ENCODE data around the gene TMEM183A. TPM values are rescaled to one million over a fixed set of nuclear protein-coding genes. Genes with fewer than 3 reads are reported as not detected.
A peak's percentile ranks its signal among the peaks of the same experiment; 100 is the strongest.
"Not testable (repeated sequence)": the region's sequence is repeated elsewhere in the genome, so short reads cannot be mapped to it uniquely, and the experiment has no call there.

The TMEM183A gene
- total RNA-seq, 1 experiment from 2014 or later = 92.5 TPM

DNA sequence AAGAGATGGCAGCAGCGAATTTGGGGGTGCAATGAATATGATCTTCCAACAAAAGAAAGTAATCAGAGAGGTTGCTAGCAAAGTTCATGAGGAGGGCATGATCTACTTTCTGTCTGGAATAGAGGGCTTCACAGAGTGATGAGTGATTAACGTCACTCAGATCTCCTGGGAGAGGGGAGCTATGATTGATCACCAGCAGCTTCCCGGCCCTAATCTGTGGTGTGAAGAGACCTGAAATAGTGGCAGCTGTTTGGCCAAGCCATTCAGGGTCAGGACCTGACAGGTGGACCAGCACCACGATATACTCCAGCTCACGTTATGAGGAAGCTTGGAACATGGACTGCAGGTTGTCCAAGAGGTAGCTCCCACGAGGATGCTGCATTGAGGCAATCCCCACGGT is 19.9 kb upstream of the TMEM183A start:
- no peak for DNase-seq (ENCODE audit: low spot score)

DNA sequence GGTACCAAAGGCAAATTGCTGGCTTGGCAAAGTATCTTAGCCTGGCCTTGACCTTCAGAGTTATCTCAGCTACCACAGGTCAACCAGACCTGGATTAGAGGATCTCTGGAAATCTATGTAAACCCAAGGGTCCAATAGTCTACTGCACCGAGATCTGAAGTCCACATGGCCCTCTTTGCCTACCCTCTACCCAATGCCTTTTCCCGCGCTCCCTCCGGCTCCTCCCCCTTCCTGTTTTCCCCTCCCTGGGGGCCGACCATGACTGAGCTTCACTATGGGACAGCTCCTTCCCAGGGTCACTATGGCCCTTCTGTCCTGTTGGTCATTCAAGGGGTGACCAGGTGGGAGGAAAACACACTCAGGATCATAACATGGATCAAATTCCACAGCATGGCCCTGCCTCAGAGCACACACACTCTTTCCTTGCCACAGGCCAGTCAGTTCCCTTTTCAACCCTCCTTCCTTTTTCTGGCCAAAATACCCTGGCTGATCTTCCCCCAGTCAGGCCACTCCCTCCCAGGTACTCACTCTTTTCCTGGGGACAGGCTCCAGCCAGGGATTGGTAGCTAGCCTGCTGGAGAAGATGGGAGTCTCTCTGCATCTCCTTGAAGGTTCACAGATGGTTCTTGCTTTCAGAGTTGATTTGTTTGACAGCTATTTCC is 19.1 kb upstream of the TMEM183A start:
- no peak for DNase-seq (ENCODE audit: low spot score)

DNA sequence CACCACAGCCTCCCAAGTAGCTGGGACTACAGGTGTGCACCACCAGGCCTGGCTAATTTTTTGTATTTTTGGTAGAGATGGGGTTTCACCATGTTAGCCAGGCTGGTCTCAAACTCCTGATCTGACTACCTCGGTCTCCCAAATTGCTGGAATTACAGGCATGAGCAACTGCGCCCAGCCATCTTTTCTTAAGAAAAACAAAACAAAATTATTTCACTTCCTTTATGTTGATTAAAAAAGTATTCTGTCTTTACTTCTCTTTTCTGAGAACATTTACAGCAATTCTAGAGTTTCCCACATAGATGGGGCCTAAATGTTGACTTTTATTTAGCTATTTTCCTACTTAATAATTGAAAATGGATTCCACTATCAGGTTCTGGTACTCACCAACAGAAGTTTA is 17.3 kb upstream of the TMEM183A start:
- DNase-seq (ENCODE audit: low spot score) = no peak

DNA sequence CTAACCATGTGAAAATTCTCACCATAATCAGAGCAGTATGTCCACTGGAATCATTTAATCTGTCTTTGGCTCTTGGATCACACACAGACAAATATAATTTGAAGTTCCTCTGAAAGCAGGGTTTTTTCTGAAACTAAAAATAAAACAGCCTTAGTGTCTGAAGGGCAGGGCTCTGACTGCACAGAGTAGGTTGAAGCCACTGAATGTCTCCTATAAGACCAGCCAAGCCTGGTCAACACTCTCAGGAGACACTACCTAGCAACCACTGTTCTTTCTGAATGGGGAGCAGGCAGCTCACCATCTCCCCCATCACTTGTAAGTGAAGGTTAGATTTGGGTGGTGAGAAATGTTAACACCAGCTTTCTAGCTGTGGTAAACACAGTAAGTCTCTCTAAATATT is 16.1 kb upstream of the TMEM183A start:
- DNase-seq (ENCODE audit: low spot score) = no peak

DNA sequence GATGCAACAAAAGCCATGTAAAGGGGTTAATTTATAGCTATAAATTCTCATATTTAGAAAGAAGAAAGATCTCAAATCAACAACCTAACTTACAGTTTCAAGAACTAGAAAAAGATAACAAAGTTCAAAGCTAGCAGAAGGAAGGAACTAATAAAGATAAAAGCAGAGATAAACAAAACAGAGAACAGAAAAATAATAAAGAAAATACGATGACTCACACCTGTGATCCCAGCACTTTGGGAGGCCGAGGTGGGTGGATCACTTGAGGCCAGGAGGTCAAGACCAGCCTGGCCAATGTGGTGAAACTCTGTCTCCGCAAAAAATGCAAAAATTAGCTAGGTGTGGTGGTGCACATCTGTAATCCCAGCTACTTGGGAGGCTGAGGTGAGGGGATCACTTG is 12.4 kb upstream of the TMEM183A start:
- DNase-seq (ENCODE audit: low spot score) = peak; percentile 21

DNA sequence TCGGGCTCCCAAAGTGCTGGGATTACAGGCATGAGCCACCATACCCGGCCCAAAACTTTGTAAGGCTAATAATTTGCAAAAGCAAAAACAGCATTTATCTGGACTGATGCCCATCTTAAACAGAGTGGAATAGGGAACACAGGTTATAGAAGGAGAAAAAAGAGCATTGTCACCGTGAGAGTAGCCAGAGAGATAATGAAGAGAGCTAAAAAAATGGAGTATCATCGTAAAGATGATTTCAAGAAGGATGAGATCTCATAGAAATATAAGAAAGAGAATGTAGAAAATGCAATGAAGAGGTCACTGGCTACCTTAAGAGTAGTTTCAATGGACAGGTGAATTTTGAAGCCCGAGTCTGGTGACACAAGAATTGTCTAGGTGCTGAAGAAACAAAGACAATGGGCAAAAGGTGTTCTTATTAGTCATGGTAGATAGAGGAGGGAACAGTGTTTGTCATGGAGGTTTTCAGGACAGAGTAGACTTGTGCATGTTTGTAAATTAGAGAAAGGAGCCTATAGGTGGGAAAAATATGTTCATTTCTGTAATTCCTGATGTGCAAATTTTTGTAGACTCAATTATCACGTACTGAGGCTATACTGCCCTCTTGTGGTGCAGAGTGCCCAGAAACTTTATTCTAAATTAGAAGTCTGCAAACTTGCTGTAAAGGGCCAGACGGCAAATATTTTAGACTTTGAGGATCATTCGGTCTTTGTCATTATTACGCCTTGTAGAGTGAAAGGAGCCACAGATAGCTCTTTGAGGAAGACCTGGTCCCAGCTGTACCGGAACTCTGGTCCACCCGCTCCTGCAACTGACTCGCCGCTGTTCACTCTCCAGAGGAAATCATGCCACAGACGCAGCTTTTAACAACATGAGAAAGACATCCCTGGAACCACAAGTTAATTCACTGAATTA is 8.1 kb upstream of the TMEM183A start:
- DNase-seq (ENCODE audit: low spot score) = peak; percentile 79

DNA sequence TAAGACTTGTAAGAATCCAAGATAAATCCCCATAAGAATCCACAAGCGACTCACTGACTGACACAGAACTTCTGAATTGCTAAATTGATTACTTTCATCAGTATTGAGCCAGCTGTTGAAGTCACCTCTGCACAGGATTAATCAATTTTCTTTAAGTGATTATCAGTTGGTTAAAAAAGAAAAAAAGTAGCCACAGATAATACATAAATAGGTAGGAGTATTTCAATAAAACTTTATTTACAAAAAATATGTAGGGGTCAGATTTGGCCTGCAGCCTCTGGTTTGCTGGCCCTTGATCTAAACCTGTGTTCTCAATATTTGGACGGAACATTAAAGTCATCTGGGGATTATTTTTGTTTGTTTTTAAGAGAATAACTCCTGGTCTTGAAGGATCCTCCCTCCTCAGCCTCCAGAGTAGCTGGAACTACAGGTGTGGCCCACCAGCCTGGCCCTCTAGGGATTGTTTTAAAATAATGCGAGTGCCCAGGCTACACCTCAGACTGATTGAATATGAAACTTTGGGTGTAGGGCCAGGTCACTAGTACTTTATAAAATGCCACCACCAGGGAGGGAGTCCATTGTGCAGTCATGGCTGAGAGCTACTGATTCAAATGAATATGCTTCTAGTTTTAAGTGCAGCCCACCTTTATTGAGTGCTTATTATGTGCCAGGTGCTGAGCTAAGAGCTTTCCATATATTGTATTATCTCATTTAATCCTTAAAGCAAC is 6.8 kb upstream of the TMEM183A start:
- no peak for DNase-seq (ENCODE audit: low spot score)

DNA sequence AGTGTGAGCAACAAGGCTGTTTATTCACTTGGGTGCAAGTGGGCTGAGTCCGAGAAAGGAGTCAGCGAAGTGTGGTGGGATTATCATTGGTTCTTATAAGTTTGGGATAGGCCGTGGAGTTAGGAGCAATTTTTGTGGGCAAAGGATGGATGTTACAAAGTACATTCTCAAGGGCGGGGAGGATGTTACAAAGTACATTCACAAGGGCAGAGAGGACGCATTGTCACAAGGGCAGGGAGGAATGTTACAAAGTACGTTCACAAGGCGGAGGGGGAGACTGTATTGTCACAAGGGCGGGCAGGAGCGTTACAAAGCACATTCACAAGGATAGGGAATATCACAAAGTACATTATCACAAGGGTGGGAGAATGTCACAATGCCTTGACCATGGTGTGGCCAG is 5.2 kb upstream of the TMEM183A start:
- no peak for DNase-seq (ENCODE audit: low spot score)

DNA sequence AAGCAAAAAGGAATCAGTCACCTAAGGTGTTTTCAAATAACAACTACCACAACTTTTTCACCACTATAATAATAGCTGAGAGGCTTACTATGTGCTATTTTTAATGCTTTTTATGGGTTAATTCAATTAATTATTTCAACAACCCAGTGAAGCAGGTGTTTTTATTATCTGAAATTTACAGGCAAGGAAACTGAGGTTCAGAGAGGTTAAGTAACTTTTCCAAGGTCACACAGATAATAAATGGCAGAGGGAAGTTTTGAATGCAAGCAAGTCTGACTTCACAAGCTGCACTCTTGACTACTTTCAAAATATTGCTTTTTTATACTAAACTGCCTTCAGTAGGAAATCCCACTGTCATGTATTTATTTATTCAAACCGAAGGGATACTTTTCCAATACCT is 4.2 kb upstream of the TMEM183A start:
- no peak for DNase-seq (ENCODE audit: low spot score)

DNA sequence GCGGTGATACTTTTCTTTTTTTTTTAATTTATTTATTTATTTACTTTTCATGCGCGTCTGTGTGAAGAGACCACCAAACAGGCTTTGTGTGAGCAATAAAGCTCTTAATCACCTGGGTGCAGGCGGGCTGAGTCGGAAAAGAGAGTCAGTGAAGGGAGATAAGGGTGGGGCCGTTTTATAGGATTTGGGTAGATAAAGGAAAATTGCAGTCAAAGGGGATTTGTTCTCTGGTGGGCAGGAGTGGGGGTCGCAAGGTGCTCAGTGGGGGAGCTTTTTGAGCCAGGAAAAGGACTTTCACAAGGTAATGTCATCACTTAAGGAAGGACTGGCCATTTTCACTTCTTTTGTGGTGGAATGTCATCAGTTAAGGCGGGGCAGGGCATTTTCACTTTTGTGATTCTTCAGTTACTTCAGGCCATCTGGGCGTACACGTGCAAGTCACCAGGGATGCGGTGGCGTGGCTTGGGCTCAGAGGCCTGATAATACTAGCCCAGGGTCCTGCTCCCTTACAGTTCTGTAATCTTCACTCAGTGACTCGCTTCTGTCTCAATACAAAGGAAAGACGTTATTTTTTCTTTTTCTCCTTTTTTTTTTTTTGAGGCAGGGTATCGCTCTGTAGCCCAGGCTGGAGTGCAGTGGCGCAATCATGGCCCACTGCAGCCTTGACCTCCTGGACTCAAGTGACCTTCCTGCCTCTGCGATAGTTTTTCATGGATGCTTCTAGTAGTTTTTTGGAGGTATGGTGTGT is 1.6 kb upstream of the TMEM183A start:
- not testable (repeated sequence) for DNase-seq (ENCODE audit: low spot score)

DNA sequence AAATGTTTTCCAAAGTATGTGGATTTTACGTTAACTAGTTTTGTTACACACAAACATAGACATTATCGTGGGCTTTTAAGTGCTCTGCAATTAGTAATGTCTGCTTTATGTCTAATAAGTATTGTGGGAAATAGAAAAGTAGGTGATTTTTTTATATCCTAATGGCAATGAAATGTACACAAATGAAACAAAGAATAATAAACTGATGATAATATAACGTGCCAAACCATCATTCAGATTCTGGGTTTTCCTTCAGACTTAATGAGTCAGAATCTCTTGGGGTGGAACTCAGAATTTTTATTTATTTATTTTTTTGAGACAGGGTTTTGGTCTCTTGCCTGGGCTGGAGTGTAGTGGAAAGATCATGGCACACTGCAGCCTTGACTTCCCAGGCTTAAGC is 2.0 kb downstream of the TMEM183A start:
- no peak for DNase-seq (ENCODE audit: low spot score)

DNA sequence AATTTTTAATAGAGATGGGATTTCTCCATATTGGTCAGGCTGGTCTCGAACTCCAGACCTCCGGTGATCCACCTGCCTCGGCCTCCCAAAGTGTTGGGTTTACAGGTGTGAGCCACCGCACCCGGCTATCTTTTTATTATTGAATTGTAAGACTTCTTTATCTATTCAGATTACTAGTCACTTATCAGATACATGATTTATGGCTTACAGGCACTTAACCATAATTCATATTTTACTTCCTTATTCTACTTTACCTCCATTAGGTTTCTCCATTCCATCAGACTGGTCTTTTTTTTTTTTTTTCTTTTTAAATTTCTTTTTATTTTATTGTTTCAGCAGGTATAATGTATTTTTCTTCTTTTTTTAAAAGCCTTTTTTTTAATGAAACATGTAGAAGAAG is 4.4 kb downstream of the TMEM183A start:
- no peak for DNase-seq (ENCODE audit: low spot score)

DNA sequence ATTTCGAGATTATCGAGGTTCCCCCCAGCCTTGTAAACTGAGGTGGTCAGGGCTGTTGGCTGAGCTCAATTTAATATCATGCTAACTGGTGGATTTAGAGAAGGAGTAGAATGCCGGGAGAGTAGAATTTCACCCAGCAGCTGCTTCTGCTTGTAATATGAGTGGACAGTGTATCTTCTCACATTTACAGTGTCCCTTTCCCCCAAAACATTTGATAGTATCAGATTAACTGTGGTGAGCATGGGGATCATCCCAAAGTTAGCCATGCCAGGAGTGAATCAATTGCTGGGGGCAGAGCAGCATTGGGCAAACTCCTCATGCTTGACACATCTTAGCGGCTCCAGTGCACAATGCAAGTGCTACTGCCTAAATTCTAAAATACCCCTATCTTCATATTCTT is 9.9 kb downstream of the TMEM183A start:
- DNase-seq (ENCODE audit: low spot score) = no peak

DNA sequence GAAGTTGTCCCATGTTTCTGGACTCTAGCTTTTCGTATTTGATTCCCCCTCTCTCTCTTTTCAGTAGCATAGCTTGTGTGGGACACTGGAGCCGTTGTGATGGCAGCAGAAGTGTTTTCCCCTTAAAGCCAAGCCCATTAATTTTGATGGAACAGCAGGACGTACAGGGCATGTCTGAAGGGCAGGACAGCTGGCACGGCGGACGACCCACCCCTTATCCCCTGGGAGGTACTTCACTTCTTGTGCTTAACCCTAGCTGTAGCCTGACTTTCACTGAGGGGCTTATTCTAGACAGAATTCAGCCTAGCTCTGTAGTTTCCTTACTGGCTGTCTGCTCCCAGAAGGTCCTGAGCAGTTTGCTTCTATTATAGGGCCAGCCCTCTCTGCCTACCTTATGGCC is 10.5 kb downstream of the TMEM183A start:
- DNase-seq (ENCODE audit: low spot score) = no peak

DNA sequence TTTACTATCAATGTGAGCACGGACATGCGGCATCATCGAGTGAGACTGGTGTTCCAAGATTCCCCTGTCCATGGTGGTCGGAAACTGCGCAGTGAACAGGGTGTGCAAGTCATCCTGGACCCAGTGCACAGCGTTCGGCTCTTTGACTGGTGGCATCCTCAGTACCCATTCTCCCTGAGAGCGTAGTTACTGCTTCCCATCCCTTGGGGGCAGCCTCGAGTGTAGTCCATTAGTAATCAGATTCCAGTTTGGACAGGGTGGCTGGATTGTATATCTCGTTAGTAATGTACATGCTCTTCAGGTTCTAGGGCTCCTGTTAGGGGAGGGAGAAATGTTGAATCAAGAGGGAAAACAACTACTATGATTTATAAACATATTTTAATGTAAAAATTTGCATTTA is 15.7 kb downstream of the TMEM183A start:
- DNase-seq (ENCODE audit: low spot score) = not testable (repeated sequence)

DNA sequence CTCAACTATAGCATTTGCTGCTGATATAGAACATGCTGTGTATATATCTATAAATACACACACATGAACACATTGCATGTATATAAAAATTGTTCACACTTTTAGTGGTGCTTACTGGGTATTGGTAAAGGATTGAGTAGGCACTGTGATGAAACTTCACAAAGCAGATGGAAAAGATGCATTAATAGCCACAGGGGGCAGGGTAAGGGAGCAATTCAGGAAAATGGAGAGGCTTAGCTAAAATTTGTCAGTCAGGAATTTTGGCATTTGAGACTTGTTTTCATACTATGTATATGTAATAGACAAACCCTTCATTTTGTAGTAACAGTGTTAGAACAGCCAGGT is 18.5 kb downstream of the TMEM183A start:
- peak; percentile 22 for DNase-seq (ENCODE audit: low spot score)

DNA sequence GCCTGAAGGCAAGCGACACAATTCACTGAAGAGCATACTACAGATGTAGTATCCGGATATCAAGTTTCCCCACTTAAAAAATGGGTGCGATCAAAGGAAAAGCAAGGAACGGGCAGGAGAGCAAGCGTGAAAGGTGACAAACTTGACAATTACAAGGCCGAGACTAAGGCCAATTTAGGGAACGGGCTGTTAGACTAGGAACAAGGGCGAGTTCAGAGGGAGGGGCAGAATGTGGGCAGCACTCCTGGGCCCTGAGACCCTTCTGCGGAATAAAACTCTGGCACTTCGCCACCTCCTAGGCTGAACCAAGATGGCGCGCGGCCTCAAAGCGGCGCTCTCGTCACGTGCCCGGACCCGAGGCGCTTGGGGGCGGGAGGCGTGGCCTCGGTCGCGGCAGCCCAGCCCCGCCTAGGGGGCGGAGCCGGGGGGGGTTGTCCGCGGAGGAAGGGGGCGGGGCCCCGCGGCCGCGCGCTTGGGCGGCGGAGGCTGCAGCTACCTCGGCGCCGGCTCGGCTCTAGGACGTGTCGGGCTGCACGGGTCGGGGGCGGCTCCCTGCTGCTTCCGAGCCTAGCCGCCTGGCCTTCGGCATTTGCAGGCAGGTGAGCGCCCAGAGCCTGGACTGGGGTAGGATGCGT is 19.0 kb downstream of the TMEM183A start, which contains the start of gene PPFIA4:
Gene PPFIA4, plus strand, starts transcription at position 461 of the 635 bp plus-strand sequence. CDS start 12,518 bp downstream, outside the sequence.
- DNase-seq (ENCODE audit: low spot score) = peak; percentile 75

DNA sequence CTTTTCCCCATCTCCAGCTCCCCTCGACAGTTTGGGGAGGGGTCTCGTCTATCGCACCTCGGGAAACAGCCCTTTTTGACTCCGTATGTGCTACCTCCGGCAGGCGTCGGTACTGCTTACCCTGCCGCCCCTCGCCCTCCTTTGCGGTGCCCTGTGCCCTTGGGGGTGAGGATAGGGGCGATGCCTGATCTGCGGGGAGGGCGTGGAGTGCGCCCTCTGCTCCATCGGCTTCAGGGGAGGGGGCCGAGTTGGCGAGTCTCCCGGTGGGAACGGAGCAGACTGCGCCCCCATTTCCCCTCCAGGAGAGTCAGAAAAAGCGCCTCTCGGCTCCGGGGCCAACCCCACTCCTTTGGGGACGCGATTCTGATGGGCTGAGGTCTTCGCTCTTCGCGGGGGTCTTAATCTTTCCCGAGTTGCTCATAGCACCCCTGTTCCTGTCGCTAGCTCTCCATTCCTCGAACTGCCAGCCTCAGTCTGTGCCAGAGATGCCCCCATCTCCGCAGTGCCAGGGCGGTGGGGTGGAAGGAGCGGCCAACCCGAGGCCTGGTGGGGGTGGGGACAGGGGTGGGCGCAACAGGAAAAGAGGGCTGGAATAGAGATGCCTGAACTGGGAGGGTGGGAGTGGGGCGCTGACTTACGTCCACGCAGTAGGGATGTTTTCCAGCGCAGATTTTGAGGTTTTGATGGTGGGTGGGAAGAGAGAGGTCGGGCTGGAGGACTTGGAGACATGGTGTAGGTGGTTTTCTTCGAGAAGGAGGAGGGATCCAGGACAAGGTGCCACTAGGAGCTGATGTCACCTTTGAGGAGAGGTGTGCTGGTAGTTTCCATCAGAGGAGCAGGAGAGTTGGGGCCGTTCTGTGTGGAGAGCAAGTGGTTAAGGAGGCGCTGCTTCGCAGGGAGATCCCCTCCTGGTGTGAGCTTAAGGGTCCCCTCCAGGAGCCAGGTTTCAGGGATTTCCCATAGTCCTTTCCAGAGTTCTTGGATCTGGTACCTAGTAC is 19.8 kb downstream of the TMEM183A start:
- DNase-seq (ENCODE audit: low spot score) = no peak

DNA sequence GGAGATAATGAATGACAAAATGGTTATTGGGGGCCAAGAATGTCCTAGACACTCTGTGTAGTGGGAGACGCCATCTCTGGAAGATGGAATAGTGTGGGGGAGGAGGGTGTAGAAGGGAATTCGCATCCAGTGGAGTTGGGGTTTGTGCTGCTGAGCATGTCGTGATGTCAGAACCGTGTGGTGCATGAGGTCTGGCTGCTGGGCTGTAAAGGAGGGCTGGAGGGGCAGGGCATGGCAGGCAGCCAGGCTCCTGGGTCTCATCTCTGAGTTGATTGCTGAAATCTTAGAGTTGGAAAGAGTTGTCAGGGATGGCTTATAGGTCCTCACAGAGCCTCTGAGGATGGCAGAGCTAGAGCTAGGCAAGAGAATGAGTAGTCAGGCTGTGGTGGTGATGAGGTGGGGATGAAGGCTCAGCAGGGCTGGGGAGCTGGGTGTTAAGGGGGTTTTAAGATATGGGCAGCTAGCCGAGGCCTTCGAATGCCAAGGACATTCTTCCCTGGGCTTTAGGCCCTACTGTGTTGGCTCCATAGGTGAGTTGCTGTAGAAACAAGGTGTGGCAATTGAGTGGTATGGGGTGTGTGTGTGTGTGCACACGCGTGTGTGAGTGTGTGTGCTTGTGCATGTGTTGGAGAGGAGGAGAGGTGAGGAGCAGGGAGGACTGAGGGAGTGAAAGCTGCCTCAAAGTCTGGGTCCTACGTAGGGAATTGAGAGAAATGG is 21.1 kb downstream of the TMEM183A start:
- DNase-seq (ENCODE audit: low spot score) = no peak

Data from HT-29 (cell line).